ENCODE data around the gene TMED9.

GRCh38 chr5:177565046-177565445 lies 27.0 kb upstream of the TMED9 start:
- TF ChIP-seq POLR2A (IDR thresholded peaks at IDR 0.05) (no peak), EP300 (IDR thresholded peaks at IDR 0.05) (no peak), POLR2AphosphoS5 (IDR thresholded peaks at IDR 0.05) (no peak)
- TF ChIP-seq, protein P1, sequence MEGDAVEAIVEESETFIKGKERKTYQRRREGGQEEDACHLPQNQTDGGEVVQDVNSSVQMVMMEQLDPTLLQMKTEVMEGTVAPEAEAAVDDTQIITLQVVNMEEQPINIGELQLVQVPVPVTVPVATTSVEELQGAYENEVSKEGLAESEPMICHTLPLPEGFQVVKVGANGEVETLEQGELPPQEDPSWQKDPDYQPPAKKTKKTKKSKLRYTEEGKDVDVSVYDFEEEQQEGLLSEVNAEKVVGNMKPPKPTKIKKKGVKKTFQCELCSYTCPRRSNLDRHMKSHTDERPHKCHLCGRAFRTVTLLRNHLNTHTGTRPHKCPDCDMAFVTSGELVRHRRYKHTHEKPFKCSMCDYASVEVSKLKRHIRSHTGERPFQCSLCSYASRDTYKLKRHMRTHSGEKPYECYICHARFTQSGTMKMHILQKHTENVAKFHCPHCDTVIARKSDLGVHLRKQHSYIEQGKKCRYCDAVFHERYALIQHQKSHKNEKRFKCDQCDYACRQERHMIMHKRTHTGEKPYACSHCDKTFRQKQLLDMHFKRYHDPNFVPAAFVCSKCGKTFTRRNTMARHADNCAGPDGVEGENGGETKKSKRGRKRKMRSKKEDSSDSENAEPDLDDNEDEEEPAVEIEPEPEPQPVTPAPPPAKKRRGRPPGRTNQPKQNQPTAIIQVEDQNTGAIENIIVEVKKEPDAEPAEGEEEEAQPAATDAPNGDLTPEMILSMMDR (IDR thresholded peaks at IDR 0.05): no peak

Data from upper lobe of left lung (tissue), 4 donors.